Measurements from ENCODE around the gene ZBTB16. TPM values are rescaled to one million over a fixed set of nuclear protein-coding genes. Genes with fewer than 3 reads are reported as not detected.

The ZBTB16 gene
- total RNA-seq, 4 donors from 2014 or later = 82.7 to 375 (median 189) TPM

GRCh38 chr11:114181752-114182151 is 122.2 kb downstream of the ZBTB16 start:
- DNase-seq (ENCODE audit: low spot score) = no peak
- TF ChIP-seq CTCF (IDR thresholded peaks at IDR 0.05) = no peak
- no peak for ATAC-seq (ENCODE audit: low FRiP score)

GRCh38 chr11:114182471-114183043 is 123.0 kb downstream of the ZBTB16 start:
- no peak for DNase-seq (ENCODE audit: low spot score)
- TF ChIP-seq CTCF (IDR thresholded peaks at IDR 0.05) = no peak

DNA sequence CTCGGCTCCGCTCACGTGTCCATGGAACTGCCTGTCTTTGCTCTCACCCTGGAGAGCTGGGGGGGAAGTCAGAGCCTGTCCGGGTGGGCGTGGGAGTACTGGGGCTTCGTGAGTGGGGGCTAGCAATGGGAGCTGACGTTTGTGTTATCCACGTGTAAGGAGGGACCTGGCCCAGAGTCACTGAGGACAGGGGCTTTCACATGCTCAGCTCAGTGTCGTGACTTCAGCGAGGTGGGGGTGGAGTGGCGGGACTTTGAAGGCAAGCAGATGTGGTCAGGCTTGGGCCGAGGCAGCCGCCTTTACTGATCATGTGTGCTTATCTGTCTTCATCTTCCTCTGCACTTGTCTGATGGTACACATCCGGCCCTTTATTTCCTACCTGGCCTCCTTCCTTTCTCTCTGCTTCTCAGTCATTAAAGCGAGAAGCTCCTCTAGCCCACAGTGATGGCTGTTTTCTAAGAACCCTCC is 123.6 kb downstream of the ZBTB16 start:
- no peak for DNase-seq (ENCODE audit: low spot score)
- no peak for TF ChIP-seq CTCF (IDR thresholded peaks at IDR 0.05)
- no peak for ATAC-seq (ENCODE audit: low FRiP score)

More at GRCh38 chr11:114182471-114183043, 123.0 kb downstream of the ZBTB16 start:
- no peak for ATAC-seq (ENCODE audit: low FRiP score)

DNA sequence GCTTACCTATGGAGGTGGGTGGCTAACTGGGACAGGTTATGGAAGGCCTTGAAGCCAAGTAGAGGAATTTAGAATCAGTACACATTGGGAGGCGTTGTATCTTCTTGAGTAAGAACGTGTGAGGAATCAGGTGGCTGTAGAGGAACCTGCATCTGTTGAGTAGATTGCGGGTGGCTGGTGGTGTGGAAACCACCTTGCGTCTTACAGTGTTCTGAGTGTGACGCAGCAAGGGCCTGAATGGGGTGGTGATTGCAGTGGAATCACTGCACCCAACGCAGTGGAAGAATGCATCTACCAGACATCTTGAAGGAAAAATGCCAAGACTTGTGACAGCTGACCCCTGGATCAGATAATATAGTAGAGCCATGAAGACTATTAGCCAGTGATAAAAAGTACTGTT is 125.9 kb downstream of the ZBTB16 start:
- TF ChIP-seq CTCF (IDR thresholded peaks at IDR 0.05) = no peak
- no peak for ATAC-seq (ENCODE audit: low FRiP score)
- no peak for DNase-seq (ENCODE audit: low spot score)

GRCh38 chr11:114187173-114187572 is 127.7 kb downstream of the ZBTB16 start:
- no peak for DNase-seq (ENCODE audit: low spot score)
- no peak for ATAC-seq (ENCODE audit: low FRiP score)
- TF ChIP-seq CTCF (IDR thresholded peaks at IDR 0.05) = no peak

- no peak for ATAC-seq (ENCODE audit: low FRiP score)
- DNase-seq (ENCODE audit: low spot score) = no peak
- TF ChIP-seq CTCF (IDR thresholded peaks at IDR 0.05) = no peak
These were observed 129.5 kb downstream of the ZBTB16 start for GRCh38 chr11:114188851-114189570.

DNA sequence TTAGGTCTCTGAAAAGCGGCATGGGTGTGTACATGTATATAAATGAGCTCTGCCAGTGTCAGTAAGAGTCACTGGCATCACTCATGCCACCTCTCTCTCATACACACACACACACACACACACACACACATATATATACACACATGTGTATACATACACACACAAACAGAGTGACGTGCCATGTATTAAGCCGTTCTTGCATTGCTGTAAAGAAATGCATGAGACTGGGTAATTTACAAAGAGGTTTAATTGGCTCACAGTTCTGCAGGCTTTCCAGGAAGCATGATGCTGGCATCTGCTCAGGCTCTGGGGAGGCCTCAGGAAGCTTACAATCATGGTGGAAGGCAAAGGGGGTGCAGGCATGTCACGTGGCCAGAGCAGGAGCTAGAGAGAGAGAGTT is 131.1 kb downstream of the ZBTB16 start:
- TF ChIP-seq CTCF (IDR thresholded peaks at IDR 0.05) = no peak
- DNase-seq (ENCODE audit: low spot score) (no peak), ATAC-seq (ENCODE audit: low FRiP score) (no peak)

Measured in omental fat pad (tissue), 4 donors.